Gastroesophageal sphincter (tissue), 3 donors: ENCODE results near the gene SCFD2.

Experiments
- CTCF ChIP-seq, 4 experiments: fragments of 200-600 bp in 2 of 4; fragments of 450-650 bp in 2 of 4; sonication (generic) in 1 of 4; IDR thresholded peaks; one replicate each; pipeline ENCODE4 v1.5.1; 2017 to 2019; ENCODE audit warnings: antibody characterized with exemption in 4 of 4, mild to moderate bottlenecking in 2 of 4, moderate library complexity in 2 of 4
- EP300 ChIP-seq: sonication (generic); formaldehyde crosslinking; IDR thresholded peaks from one replicate; pipeline ENCODE4 v1.6.1; 2017; ENCODE audit warnings: antibody characterized with exemption, mild to moderate bottlenecking
- POLR2A ChIP-seq, 2 donors: fragments of 450-650 bp; IDR thresholded peaks; one replicate each; pipeline ENCODE4 v1.6.1; 2017; ENCODE audit warnings: antibody characterized with exemption in 2 of 2, mild to moderate bottlenecking in 2 of 2, moderate library complexity in 1 of 2

GRCh38 chr4:53018471-53018870 is 347.4 kb downstream of the SCFD2 start:
- TF ChIP-seq CTCF (IDR thresholded peaks at IDR 0.05) (no peak), POLR2A (IDR thresholded peaks at IDR 0.05) (no peak), EP300 (no peak)
